Measurements from ENCODE around the gene RGL3. TPM values are rescaled to one million over a fixed set of nuclear protein-coding genes. Genes with fewer than 3 reads are reported as not detected.

The RGL3 gene
- total RNA-seq, 1 donor from 2014 or later, result not detected

Other genes starting within 250 kb of the RGL3 start
- gene KANK2, start 221.8 kb downstream of the RGL3 start, total RNA-seq, result 2.8 and 4.0 TPM in 2 replicates
- gene ANGPTL8, start 179.7 kb downstream of the RGL3 start, total RNA-seq, result not detected in 2 replicates
- 0.16 and 0.20 TPM in 2 replicates for gene DOCK6, start 156.8 kb downstream of the RGL3 start, total RNA-seq
- gene TSPAN16, start 123.2 kb downstream of the RGL3 start, total RNA-seq, result not detected in 2 replicates
- 7.2 and 7.4 TPM in 2 replicates for gene RAB3D, start 79.7 kb downstream of the RGL3 start, total RNA-seq
- gene TMEM205, start 73.0 kb downstream of the RGL3 start, total RNA-seq, result 26.3 and 28.4 TPM in 2 replicates
- gene CCDC159, start 72.8 kb downstream of the RGL3 start, total RNA-seq, result 14.1 and 15.6 TPM in 2 replicates
- 1.8 and 1.9 TPM in 2 replicates for gene PLPPR2, start 63.9 kb downstream of the RGL3 start, total RNA-seq
- gene SWSAP1, start 44.6 kb downstream of the RGL3 start, total RNA-seq, result 2.6 and 3.6 TPM in 2 replicates
- gene EPOR, start 35.0 kb downstream of the RGL3 start, total RNA-seq, result 4.4 TPM in 2 replicates
- 0.09 TPM in 1 of 2 replicates, not detected in the other for gene ODAD3, start 15.8 kb upstream of the RGL3 start, total RNA-seq
- gene PRKCSH, start 16.3 kb upstream of the RGL3 start, total RNA-seq, result 309 and 327 TPM in 2 replicates
- 0.32 TPM in 1 of 2 replicates, not detected in the other for gene ELAVL3, start 61.7 kb upstream of the RGL3 start, total RNA-seq
- 17.4 and 19.6 TPM in 2 replicates for gene ZNF653, start 86.5 kb upstream of the RGL3 start, total RNA-seq
- 28.6 and 28.8 TPM in 2 replicates for gene ECSIT, start 109.8 kb upstream of the RGL3 start, total RNA-seq
- not detected in 2 replicates for gene CNN1, start 119.5 kb upstream of the RGL3 start, total RNA-seq
- 57.1 and 58.5 TPM in 2 replicates for gene ELOF1, start 139.9 kb upstream of the RGL3 start, total RNA-seq
- 34.4 and 34.5 TPM in 2 replicates for gene ACP5, start 158.3 kb upstream of the RGL3 start, total RNA-seq
- 4.5 and 5.0 TPM in 2 replicates for gene ZNF627, start 178.2 kb upstream of the RGL3 start, total RNA-seq

Measured in T-helper 2 cell treated with Interferon-gamma antibody and Interleukin-4, amounts not matched to agents 100 ng/mL and 5 ng/mL, for 36 hours (primary cell).